ENCODE results near the gene CPNE6. TPM values are rescaled to one million over a fixed set of nuclear protein-coding genes. Genes with fewer than 3 reads are reported as not detected.

CPNE6 gene
- total RNA-seq, 2 donors from 2014 or later, result 0.24 TPM; not detected in 1

GRCh38 chr14:24054646-24055045 lies 16.7 kb upstream of the CPNE6 start:
- Histone ChIP-seq H3K27ac (no peak overlapping the region), H3K9me3 (no peaks in the 10 kb centered on the region), H3K4me1 (peaks cover 0 to 10% of the 10 kb centered on the region in 2 donors), H3K27me3 (no peaks in the 10 kb centered on the region), H3K4me3 (no peak overlapping the region), H3K36me3 (no peaks in the 10 kb centered on the region)
- TF ChIP-seq CTCF (IDR thresholded peaks at IDR 0.05), result no peak
- DNase-seq (ENCODE audit: low spot score), result no peak

- Histone ChIP-seq H3K36me3 (no peaks in the 10 kb centered on the region), H3K27me3 (no peaks in the 10 kb centered on the region), H3K4me1 (peaks cover 0 to 10% of the 10 kb centered on the region in 2 donors), H3K27ac (no peak overlapping the region), H3K9me3 (no peaks in the 10 kb centered on the region), H3K4me3 (no peak overlapping the region)
- DNase-seq (ENCODE audit: low spot score), result no peak
- TF ChIP-seq CTCF (IDR thresholded peaks at IDR 0.05), result no peak
Measured at GRCh38 chr14:24055971-24056799, 15.2 kb upstream of the CPNE6 start.

GRCh38 chr14:24056800-24057184 lies 14.6 kb upstream of the CPNE6 start:
- DNase-seq (ENCODE audit: low spot score), result no peak
- TF ChIP-seq CTCF (IDR thresholded peaks at IDR 0.05), result no peak
- peaks cover 0 to 10% of the 10 kb centered on the region in 2 donors for H3K4me1 ChIP-seq
- H3K27me3 ChIP-seq, result no peaks in the 10 kb centered on the region
- no peaks in the 10 kb centered on the region for H3K36me3 ChIP-seq
- H3K27ac ChIP-seq, result no peak overlapping the region
- H3K4me3 ChIP-seq, result no peak overlapping the region
- H3K9me3 ChIP-seq, result no peaks in the 10 kb centered on the region

GRCh38 chr14:24057271-24057670 lies 14.1 kb upstream of the CPNE6 start:
- no peaks in the 10 kb centered on the region for H3K9me3 ChIP-seq
- DNase-seq (ENCODE audit: low spot score), result no peak
- no peak for TF ChIP-seq CTCF (IDR thresholded peaks at IDR 0.05)
- H3K4me3 ChIP-seq, result no peak overlapping the region
- H3K27me3 ChIP-seq, result no peaks in the 10 kb centered on the region
- no peak overlapping the region for H3K27ac ChIP-seq
- H3K4me1 ChIP-seq, result peaks cover 0 to 6% of the 10 kb centered on the region in 2 donors
- no peaks in the 10 kb centered on the region for H3K36me3 ChIP-seq

GRCh38 chr14:24057867-24058259 lies 13.5 kb upstream of the CPNE6 start:
- no peak overlapping the region for H3K27ac ChIP-seq
- H3K36me3 ChIP-seq, result no peaks in the 10 kb centered on the region
- no peaks in the 10 kb centered on the region for H3K4me1 ChIP-seq
- TF ChIP-seq CTCF (IDR thresholded peaks at IDR 0.05), result no peak
- H3K4me3 ChIP-seq, result no peak overlapping the region
- H3K27me3 ChIP-seq, result no peaks in the 10 kb centered on the region
- H3K9me3 ChIP-seq, result no peaks in the 10 kb centered on the region
- no peak for DNase-seq (ENCODE audit: low spot score)
